HEK293 (cell line): ENCODE results near the gene CUL3.

Experiments
- CTCF ChIA-PET: fragments of 350-600 bp; formaldehyde crosslinking; extraction: SDS; loops from one replicate; lab custom pipeline; 2021; ENCODE audit warnings: antibody characterized with exemption; lab: Yijun Ruan, JAX
- POLR2A ChIA-PET: fragments of 300-600 bp; formaldehyde crosslinking; extraction: SDS; loops from one replicate; lab custom pipeline; 2020; ENCODE audit warnings: antibody characterized with exemption, inconsistent platforms; lab: Yijun Ruan, JAX
- H3K27ac ChIP-seq: fragments of 200-500 bp; sonication (Bioruptor generic); 2 replicates; pipeline ENCODE4 v1.5.1; 2014; ENCODE audit warnings: low read depth, low read length, control low read depth, inconsistent platforms; ENCODE audit errors: extremely low read depth
- H3K36me3 ChIP-seq, 2 experiments: fragments of 200-500 bp in 1 of 2; sonication (Bioruptor generic) in 1 of 2; 1 replicate in 1 of 2; 2 replicates in 1 of 2; pipeline ENCODE4 v1.5.1; 2014 to 2017; ENCODE audit warnings: inconsistent platforms in 2 of 2, low read length in 2 of 2; ENCODE audit not compliant: control insufficient read depth in 2 of 2, insufficient read depth in 1 of 2
- H3K4me1 ChIP-seq: fragments of 200-500 bp; sonication (Bioruptor generic); 2 replicates; pipeline ENCODE4 v1.5.1; 2014; ENCODE audit warnings: mild to moderate bottlenecking, low read length, inconsistent platforms; ENCODE audit not compliant: control insufficient read depth, insufficient read depth
- H3K4me3 ChIP-seq: 2 replicates; pipeline ENCODE4 v1.5.1; 2011; ENCODE audit warnings: low read depth, mild to moderate bottlenecking, control low read depth, low read length, moderate library complexity
- H3K9me3 ChIP-seq: fragments of 200-500 bp; sonication (Bioruptor generic); 2 replicates; pipeline ENCODE4 v1.5.1; 2014; ENCODE audit warnings: low read depth, low read length, inconsistent platforms; ENCODE audit not compliant: control insufficient read depth, insufficient read depth
- HOXA7 ChIP-seq: sonication (generic); formaldehyde crosslinking; IDR thresholded peaks from 2 replicates; pipeline ENCODE4 v1.8.1; 2022; ENCODE audit warnings: missing genetic modification reagents, borderline replicate concordance
- INSM2 ChIP-seq: fragments of 450-650 bp; formaldehyde crosslinking; IDR thresholded peaks from 2 replicates; pipeline ENCODE4 v1.5.1; 2016; ENCODE audit warnings: missing biosample characterization, missing genetic modification characterization
- PRDM10 ChIP-seq: fragments of 450-650 bp; formaldehyde crosslinking; IDR thresholded peaks from 2 replicates; pipeline ENCODE4 v1.5.1; 2016; ENCODE audit warnings: missing biosample characterization, missing genetic modification characterization
- PRDM6 ChIP-seq: fragments of 450-650 bp; formaldehyde crosslinking; IDR thresholded peaks from 2 replicates; pipeline ENCODE4 v1.5.1; 2017; ENCODE audit warnings: missing biosample characterization, missing genetic modification characterization
- SP7 ChIP-seq: fragments of 450-650 bp; formaldehyde crosslinking; IDR thresholded peaks from 2 replicates; pipeline ENCODE4 v1.5.1; 2016; ENCODE audit warnings: missing biosample characterization, missing genetic modification characterization
- TRIM28 ChIP-seq: IDR thresholded peaks from 2 replicates; pipeline ENCODE4 v1.6.1; 2011; ENCODE audit warnings: low read length, control low read depth, borderline replicate concordance
- ZBTB49 ChIP-seq: fragments of 450-650 bp; formaldehyde crosslinking; IDR thresholded peaks from 2 replicates; pipeline ENCODE4 v1.5.1; 2016; ENCODE audit warnings: missing biosample characterization, missing genetic modification characterization, low read depth
- ZFP3 ChIP-seq: fragments of 450-650 bp; formaldehyde crosslinking; IDR thresholded peaks from 2 replicates; pipeline ENCODE4 v1.5.1; 2016; ENCODE audit warnings: low read depth, missing biosample characterization, missing genetic modification characterization
- ZFP41 ChIP-seq: fragments of 450-650 bp; formaldehyde crosslinking; IDR thresholded peaks from 2 replicates; pipeline ENCODE4 v1.5.1; 2016; ENCODE audit warnings: missing biosample characterization, missing genetic modification characterization, borderline replicate concordance
- ZFP69B ChIP-seq: fragments of 450-650 bp; formaldehyde crosslinking; IDR thresholded peaks from 2 replicates; pipeline ENCODE4 v1.5.1; 2016; ENCODE audit warnings: missing biosample characterization, missing genetic modification characterization
- ZNF19 ChIP-seq: fragments of 450-650 bp; formaldehyde crosslinking; IDR thresholded peaks from 2 replicates; pipeline ENCODE4; 2016; ENCODE audit warnings: missing biosample characterization, missing genetic modification characterization, low read depth
- ZNF23 ChIP-seq: fragments of 450-650 bp; formaldehyde crosslinking; IDR thresholded peaks from 2 replicates; pipeline ENCODE4 v1.5.1; 2016; ENCODE audit warnings: missing biosample characterization, missing genetic modification characterization, borderline replicate concordance
- ZNF24 ChIP-seq: fragments of 450-650 bp; formaldehyde crosslinking; IDR thresholded peaks from 2 replicates; pipeline ENCODE4 v1.5.1; 2016; ENCODE audit warnings: missing biosample characterization, missing genetic modification characterization
- ZNF341 ChIP-seq: fragments of 450-650 bp; formaldehyde crosslinking; IDR thresholded peaks from 2 replicates; pipeline ENCODE4; 2016; ENCODE audit warnings: low read depth, missing biosample characterization, missing genetic modification characterization
- ZNF394 ChIP-seq: fragments of 450-650 bp; formaldehyde crosslinking; IDR thresholded peaks from 2 replicates; pipeline ENCODE4 v1.5.1; 2016; ENCODE audit warnings: missing biosample characterization, missing genetic modification characterization, mild to moderate bottlenecking, moderate library complexity, borderline replicate concordance
- ZNF529 ChIP-seq: fragments of 450-650 bp; formaldehyde crosslinking; IDR thresholded peaks from 2 replicates; pipeline ENCODE4 v1.5.1; 2017; ENCODE audit warnings: missing genetic modification characterization, missing biosample characterization; ENCODE audit not compliant: insufficient replicate concordance
- ZNF549 ChIP-seq: fragments of 450-650 bp; IDR thresholded peaks from 2 replicates; pipeline ENCODE4 v1.5.1; 2018; ENCODE audit warnings: missing biosample characterization, missing genetic modification characterization, mild to moderate bottlenecking, inconsistent platforms, moderate library complexity
- ZNF561 ChIP-seq: fragments of 450-650 bp; IDR thresholded peaks from 2 replicates; pipeline ENCODE4 v1.5.1; 2018; ENCODE audit warnings: missing biosample characterization, missing genetic modification characterization, borderline replicate concordance
- ZSCAN23 ChIP-seq: fragments of 450-650 bp; formaldehyde crosslinking; IDR thresholded peaks from 2 replicates; pipeline ENCODE4 v1.5.1; 2016; ENCODE audit warnings: missing biosample characterization, missing genetic modification characterization
- ZXDB ChIP-seq: fragments of 450-650 bp; formaldehyde crosslinking; IDR thresholded peaks from 2 replicates; pipeline ENCODE4 v1.5.1; 2016; ENCODE audit warnings: missing biosample characterization, missing genetic modification characterization

The CUL3 gene

GRCh38 chr2:224598678-224599077 lies 13.5 kb upstream of the CUL3 start:
- Histone ChIP-seq H3K36me3 (no peaks in the 10 kb centered on the region), H3K4me1 (no peaks in the 10 kb centered on the region), H3K27ac (no peak overlapping the region), H3K4me3 (no peak overlapping the region)
- CTCF ChIA-PET, result interaction anchor here (0.6 kb wide), 1 partner anchor 403 kb away, joined by 3 read pairs; no protein-coding TSS in a partner anchor
- TF ChIP-seq PRDM6 (tag by site-specific recombination) (no peak), ZSCAN23 (tag by site-specific recombination) (no peak), HOXA7 (CRISPR knock-in tag) (no peak), ZFP3 (no peak)
- TF ChIP-seq, all 188 proteins: peak for 0
- H3K9me3 ChIP-seq, result no peaks in the 10 kb centered on the region
- POLR2A ChIA-PET, result interaction anchor here (1.2 kb wide), 1 partner anchor 13 kb away, joined by 4 read pairs; no protein-coding TSS in a partner anchor

- H3K4me3 ChIP-seq, result no peak overlapping the region
- ChIA-PET CTCF (interaction anchor here (1.1 kb wide), 1 partner anchor 217 kb away, joined by 4 read pairs; no protein-coding TSS in a partner anchor), POLR2A (no interaction called here)
- H3K36me3 ChIP-seq, result no peaks in the 10 kb centered on the region
- TF ChIP-seq ZNF549 (no peak), ZNF561 (tag by site-specific recombination) (no peak), ZXDB (tag by site-specific recombination) (no peak), INSM2 (tag by site-specific recombination) (no peak), ZNF341 (tag by site-specific recombination) (no peak)
- H3K27ac ChIP-seq, result no peak overlapping the region
- no peaks in the 10 kb centered on the region for H3K4me1 ChIP-seq
- no peaks in the 10 kb centered on the region for H3K9me3 ChIP-seq
These were observed 11.1 kb upstream of the CUL3 start for GRCh38 chr2:224596289-224596688.

- CTCF ChIA-PET, result interaction anchor here (1.1 kb wide), 1 partner anchor 216 kb away, joined by 4 read pairs; no protein-coding TSS in a partner anchor
- H3K36me3 ChIP-seq, result no peaks in the 10 kb centered on the region
- no peaks in the 10 kb centered on the region for H3K9me3 ChIP-seq
- H3K27ac ChIP-seq, result no peak overlapping the region
- POLR2A ChIA-PET, result no interaction called here
- no peaks in the 10 kb centered on the region for H3K4me1 ChIP-seq
- no peak overlapping the region for H3K4me3 ChIP-seq
- TF ChIP-seq PRDM6 (tag by site-specific recombination) (no peak), PRDM10 (tag by site-specific recombination) (no peak), ZFP69B (tag by site-specific recombination) (no peak), ZNF529 (tag by site-specific recombination) (no peak), ZNF394 (tag by site-specific recombination) (no peak), SP7 (tag by site-specific recombination) (no peak), ZNF24 (tag by site-specific recombination) (no peak), ZFP41 (tag by site-specific recombination) (no peak), ZNF561 (tag by site-specific recombination) (no peak), ZBTB49 (no peak), ZNF23 (tag by site-specific recombination) (no peak), ZNF19 (tag by site-specific recombination) (no peak), TRIM28 (no peak)
These were observed 10.4 kb upstream of the CUL3 start for GRCh38 chr2:224595518-224595917.
